ENCODE data around the gene RSU1. TPM values are rescaled to one million over a fixed set of nuclear protein-coding genes. Genes with fewer than 3 reads are reported as not detected.

RSU1 gene
- total RNA-seq, 2 experiments from 2014 or later, result 42.4 to 47.5 TPM

DNA sequence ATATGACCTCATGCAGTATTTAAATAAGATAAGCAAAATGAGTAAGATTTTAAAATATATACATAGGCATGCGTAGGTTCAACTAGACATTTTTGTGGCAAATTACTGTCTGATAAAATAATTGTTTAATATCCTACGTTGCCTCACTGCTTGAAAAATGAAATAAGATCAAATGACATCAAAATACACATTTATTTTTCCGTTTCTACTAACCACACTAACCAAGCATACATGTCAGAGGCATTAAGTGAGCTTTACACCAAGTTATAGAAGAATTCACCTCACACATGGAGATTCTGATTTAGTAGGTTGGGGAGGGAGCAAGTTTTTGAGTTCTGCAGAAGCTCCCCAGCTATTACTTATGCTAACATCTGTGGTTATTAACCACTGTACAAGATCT is 66.8 kb downstream of the RSU1 start:
- peaks cover 19% of the 10 kb centered on the region for H3K36me3 Mint-ChIP-seq (ENCODE audit: low read depth)
- H3K27ac Mint-ChIP-seq, result no peak overlapping the region
- no peaks in the 10 kb centered on the region for H3K27me3 Mint-ChIP-seq
- ChIA-PET CTCF (interaction anchor here (0.9 kb wide), 1 partner anchor 27 kb away, joined by 4 read pairs; no protein-coding TSS in a partner anchor), POLR2A (interaction anchor here (0.7 kb wide), 1 partner anchor 10 kb away, joined by 3 read pairs; no protein-coding TSS in a partner anchor)
- H3K4me3 Mint-ChIP-seq, result no peak overlapping the region
- H3K9me3 Mint-ChIP-seq, result no peaks in the 10 kb centered on the region
- intact Hi-C loops (cut with micrococcal nuclease), result no loop called here
- TF ChIP-seq, protein P1, sequence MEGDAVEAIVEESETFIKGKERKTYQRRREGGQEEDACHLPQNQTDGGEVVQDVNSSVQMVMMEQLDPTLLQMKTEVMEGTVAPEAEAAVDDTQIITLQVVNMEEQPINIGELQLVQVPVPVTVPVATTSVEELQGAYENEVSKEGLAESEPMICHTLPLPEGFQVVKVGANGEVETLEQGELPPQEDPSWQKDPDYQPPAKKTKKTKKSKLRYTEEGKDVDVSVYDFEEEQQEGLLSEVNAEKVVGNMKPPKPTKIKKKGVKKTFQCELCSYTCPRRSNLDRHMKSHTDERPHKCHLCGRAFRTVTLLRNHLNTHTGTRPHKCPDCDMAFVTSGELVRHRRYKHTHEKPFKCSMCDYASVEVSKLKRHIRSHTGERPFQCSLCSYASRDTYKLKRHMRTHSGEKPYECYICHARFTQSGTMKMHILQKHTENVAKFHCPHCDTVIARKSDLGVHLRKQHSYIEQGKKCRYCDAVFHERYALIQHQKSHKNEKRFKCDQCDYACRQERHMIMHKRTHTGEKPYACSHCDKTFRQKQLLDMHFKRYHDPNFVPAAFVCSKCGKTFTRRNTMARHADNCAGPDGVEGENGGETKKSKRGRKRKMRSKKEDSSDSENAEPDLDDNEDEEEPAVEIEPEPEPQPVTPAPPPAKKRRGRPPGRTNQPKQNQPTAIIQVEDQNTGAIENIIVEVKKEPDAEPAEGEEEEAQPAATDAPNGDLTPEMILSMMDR (IDR thresholded peaks at IDR 0.05), result no peak
- ATAC-seq (no peak), DNase-seq (no peak)
- no peaks in the 10 kb centered on the region for H3K4me1 Mint-ChIP-seq (ENCODE audit: low read depth)

DNA sequence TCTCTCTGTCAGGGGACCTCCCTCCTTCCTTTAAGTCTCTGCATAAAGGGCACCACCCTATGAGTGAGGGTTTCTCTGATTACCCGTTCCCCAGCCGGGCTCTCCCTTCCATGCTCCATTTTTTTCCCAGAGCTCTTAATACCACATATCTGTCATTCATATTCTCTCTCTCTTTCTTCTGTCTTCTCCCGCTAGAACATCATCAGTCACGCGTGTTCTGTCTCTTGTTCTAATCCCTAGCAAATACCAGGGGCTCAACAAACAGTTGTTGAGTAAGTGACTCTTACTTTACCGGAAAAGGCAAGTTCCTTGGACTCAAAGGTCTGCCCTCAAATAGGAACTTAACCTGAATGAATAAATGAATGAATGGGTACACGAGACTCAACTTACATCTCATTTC is 68.5 kb downstream of the RSU1 start:
- TF ChIP-seq, protein P1 (IDR thresholded peaks at IDR 0.05), result no peak
- peaks cover 19% of the 10 kb centered on the region for H3K36me3 Mint-ChIP-seq (ENCODE audit: low read depth)
- CTCF ChIA-PET, result no interaction called here

DNA sequence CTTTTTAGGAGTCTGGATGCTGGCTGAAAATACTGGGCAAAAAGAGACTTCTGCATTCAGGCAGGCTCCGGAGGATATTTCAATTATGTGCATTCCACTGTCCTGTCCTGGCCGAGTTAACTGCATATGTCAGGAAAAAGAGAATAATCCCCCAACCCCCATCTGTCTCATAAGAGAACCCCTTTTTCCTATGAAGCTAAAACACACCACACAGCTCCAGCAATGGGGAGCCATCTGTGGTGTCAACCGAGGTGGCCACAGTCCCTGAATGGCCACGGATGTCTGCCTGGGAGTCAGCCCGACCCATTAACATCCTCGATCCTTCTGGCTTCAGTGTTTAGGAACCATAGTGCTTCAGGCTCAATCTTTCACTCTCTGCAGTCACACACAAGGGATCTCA is 70.4 kb downstream of the RSU1 start:
- intact Hi-C loops (cut with micrococcal nuclease), result no loop called here
- Mint-ChIP-seq H3K4me1 (ENCODE audit: low read depth) (no peaks in the 10 kb centered on the region), H3K36me3 (ENCODE audit: low read depth) (peaks cover 15% of the 10 kb centered on the region), H3K9me3 (no peaks in the 10 kb centered on the region), H3K27me3 (no peaks in the 10 kb centered on the region), H3K27ac (no peak overlapping the region), H3K4me3 (no peak overlapping the region)
- CTCF ChIA-PET, result no interaction called here
- no peak for DNase-seq
- POLR2A ChIA-PET, result interaction anchor here (0.8 to 0.9 kb wide), 2 partner anchors 17 to 71 kb away, joined by 3 read pairs; no protein-coding TSS in a partner anchor
- TF ChIP-seq, protein P1 (IDR thresholded peaks at IDR 0.05), result no peak
- ATAC-seq, result no peak

More for the DNA sequence above, 68.5 kb downstream of the RSU1 start:
- no peak for ATAC-seq
- POLR2A ChIA-PET, result no interaction called here
- Mint-ChIP-seq H3K4me1 (ENCODE audit: low read depth) (no peaks in the 10 kb centered on the region), H3K27ac (no peak overlapping the region), H3K4me3 (no peak overlapping the region), H3K27me3 (no peaks in the 10 kb centered on the region), H3K9me3 (no peaks in the 10 kb centered on the region)
- no peak for DNase-seq
- intact Hi-C loops (cut with micrococcal nuclease), result no loop called here

DNA sequence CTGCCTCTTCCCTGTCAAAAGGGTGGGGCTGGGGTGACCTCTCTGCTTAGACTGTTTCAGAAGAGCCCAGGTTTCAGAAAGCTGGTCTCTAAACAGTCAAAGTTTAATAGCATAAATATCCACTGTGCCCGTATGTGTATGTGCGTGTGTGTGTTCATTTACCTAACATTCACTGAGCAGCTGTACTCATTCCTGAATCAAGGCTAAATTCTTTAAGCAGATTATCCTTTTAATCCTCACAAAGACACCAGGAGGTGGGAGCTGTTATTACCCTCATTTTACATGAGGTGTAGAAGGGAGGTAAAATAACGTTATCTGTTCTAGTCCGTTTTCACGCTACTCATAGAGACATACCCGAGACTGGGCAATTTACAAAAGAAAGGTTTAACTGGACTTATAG is 72.2 kb downstream of the RSU1 start:
- intact Hi-C loops (cut with micrococcal nuclease), result no loop called here
- TF ChIP-seq, protein P1 (IDR thresholded peaks at IDR 0.05), result no peak
- Mint-ChIP-seq H3K4me1 (ENCODE audit: low read depth) (no peaks in the 10 kb centered on the region), H3K4me3 (no peak overlapping the region), H3K27me3 (no peaks in the 10 kb centered on the region), H3K36me3 (ENCODE audit: low read depth) (peaks cover 19% of the 10 kb centered on the region), H3K9me3 (no peaks in the 10 kb centered on the region), H3K27ac (no peak overlapping the region)
- ATAC-seq (no peak), DNase-seq (no peak)
- POLR2A ChIA-PET, result no interaction called here
- CTCF ChIA-PET, result no interaction called here

DNA sequence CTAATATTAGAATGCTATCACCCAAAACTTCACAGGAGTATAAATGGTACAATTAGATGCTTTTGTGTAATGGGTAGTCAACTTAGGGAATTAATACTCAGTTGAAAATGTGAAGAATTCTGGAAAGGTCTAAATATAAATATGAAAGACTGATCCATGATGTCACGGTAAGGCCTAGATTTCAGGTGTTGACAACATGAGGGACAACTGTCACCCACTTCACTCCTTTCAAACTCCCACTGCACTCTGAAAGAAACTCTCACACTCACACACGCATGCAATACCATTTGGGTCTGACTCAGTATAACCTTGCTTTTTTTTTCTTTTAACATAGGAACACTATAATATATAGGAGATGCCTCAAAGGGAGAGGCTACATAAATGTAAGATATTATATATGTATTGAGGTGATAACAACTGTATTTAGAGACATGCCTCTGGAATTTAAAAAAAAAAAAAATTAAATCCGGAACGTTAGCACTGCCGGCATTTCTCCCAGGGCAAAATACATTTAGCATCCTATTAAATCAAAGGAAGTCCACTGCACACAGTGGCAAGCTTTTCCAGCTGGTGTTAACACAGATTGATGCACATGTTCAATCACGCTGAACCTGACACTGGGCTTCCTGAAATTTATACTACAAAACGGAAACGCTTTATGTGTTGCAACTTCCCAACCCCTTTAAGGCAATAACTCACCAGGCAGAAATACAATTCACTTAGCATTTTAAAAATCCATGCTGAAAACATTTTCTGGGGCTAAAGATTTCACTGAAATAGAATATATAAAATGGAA is 74.9 kb downstream of the RSU1 start:
- ATAC-seq, result no peak
- Mint-ChIP-seq H3K36me3 (ENCODE audit: low read depth) (peaks cover 32% of the 10 kb centered on the region), H3K9me3 (peaks cover 8% of the 10 kb centered on the region), H3K4me3 (no peak overlapping the region), H3K27me3 (no peaks in the 10 kb centered on the region), H3K27ac (no peak overlapping the region), H3K4me1 (ENCODE audit: low read depth) (no peaks in the 10 kb centered on the region)
- intact Hi-C loops (cut with micrococcal nuclease), result no loop called here
- TF ChIP-seq, protein P1 (IDR thresholded peaks at IDR 0.05), result no peak
- CTCF ChIA-PET, result no interaction called here
- POLR2A ChIA-PET, result no interaction called here
- no peak for DNase-seq
